Pancreas (tissue), 10 donors: ENCODE measurements around the gene IPO4. TPM values are rescaled to one million over a fixed set of nuclear protein-coding genes. Genes with fewer than 3 reads are reported as not detected.

Experiments
- ATAC-seq, 4 donors: fragments of 200-7000 bp; cut with Tn5 transposase; one replicate each; pipeline versions ENCODE4 v1.8.0 to v1.9.1; 2020; ENCODE audit warnings: mild to moderate bottlenecking in 4 of 4, moderate library complexity in 4 of 4
- DNase-seq, 6 donors: peaks; one replicate each; pipeline ENCODE4 v3.0.0-alpha.2; 2020
- FAIRE-seq: peaks from 2 replicates; lab custom pipeline; 2012; peaks lifted over from hg19 to GRCh38; lab: Jason Lieb, UNC
- H3K27ac ChIP-seq, 4 donors: fragments of 200-600 bp; sonication (generic); 1 replicate in 3 of 4; 2 replicates in 1 of 4; pipeline versions ENCODE4 v1.5.0 to v1.8.0; 2020
- H3K27me3 ChIP-seq, 4 donors: fragments of 200-600 bp; one replicate each; pipeline ENCODE4 v1.8.0; 2021
- H3K36me3 ChIP-seq, 3 donors: fragments of 200-600 bp; sonication (generic) in 1 of 3; one replicate each; pipeline versions ENCODE4 v1.5.0 to v1.8.0; 2020 to 2021
- H3K4me1 ChIP-seq, 3 donors: fragments of 200-600 bp; one replicate each; pipeline ENCODE4 v1.8.0; 2021
- H3K4me3 ChIP-seq, 4 donors: fragments of 200-600 bp; sonication (generic) in 2 of 4; one replicate each; pipeline versions ENCODE4 v1.5.0 to v1.8.0; 2020 to 2021
- H3K9me3 ChIP-seq, 4 donors: fragments of 200-600 bp; one replicate each; pipeline ENCODE4 v1.8.0; 2021
- WGBS, 2 donors: extraction: QIAGEN DNeasy Blood & Tissue Kit; methylation state at CpG; one replicate each; pipeline ENCODE4 v1.1.7; 2013; 5-methylcytosine and 5-hydroxymethylcytosine counted together
- intact Hi-C, 3 donors: fragments of 100-400 bp; cut with DNase I; formaldehyde crosslinking; loops; one replicate each; pipeline versions ENCODE4 v1.11.1 to v1.14.2; 2022
- polyA plus RNA-seq, 2 donors: library from polyadenylated mRNA; stranded (reverse); fragments of 200-250 nt; gene quantifications; one replicate each; pipeline ENCODE4 v1.2.3, GENCODE V29; 2013
- total RNA-seq, 6 donors: library from RNA; stranded (reverse); fragmentation: NEBNext Ultra II Directional in 4 of 6; extraction: Animal tissue kit (Norgen Biotek cat#: 25700) in 4 of 6; gene quantifications; one replicate each; pipeline versions ENCODE4 v1.2.1 to v1.2.4, GENCODE V29; 2021 to 2023
- TF ChIP-seq, protein P1 (sequence below), 4 donors: fragments of 200-600 bp; sonication (generic) in 3 of 4; IDR thresholded peaks; one replicate each; pipeline versions ENCODE4 v1.5.0 to v1.8.0; 2021; ENCODE audit warnings: antibody characterized with exemption in 4 of 4
- donor health status: healthy with polysubstance abuse.
- donor health status: DM: no; HTN: no; CAD: no; lungs with moderate emphysema.
- donor health status: DM: no; HTN: no; CAD: no.
- donor health status: control.
- donor health status: control.
- donor health status: Bipolar disorder and iron deficiency.
- donor health status: DM: yes; HTN: yes; CAD: no.
- donor health status: DM: no; HTN: no; CAD: no.
- donor health status: DM: no; HTN: no; CAD: no.
- donor health status: DM: yes; HTN: yes; CAD: no.

IPO4 gene
- total and polyA plus RNA-seq, 8 donors: 21.3 to 62.0 (median 29.5) TPM

DNA sequence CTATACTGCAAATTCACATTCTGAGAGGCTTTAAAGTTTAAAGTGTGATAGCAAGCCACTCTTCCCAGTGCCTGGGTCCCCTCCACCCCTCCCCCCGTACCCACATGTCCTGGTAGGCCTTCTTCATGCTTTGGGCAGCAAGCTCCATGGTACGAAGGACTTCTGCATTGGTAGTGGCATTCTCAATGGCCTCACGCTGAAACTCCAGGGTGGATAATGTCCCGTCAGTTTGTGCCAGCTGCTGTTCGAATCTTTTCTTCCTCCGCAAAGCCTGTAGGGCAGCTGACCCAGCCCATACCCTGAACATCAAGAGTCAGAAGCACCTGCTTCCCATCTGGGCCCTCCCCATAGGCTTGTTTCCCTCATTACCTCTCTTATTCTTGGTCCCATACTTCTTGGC, 22.7 kb upstream of the IPO4 start:
- H3K9me3 ChIP-seq: no peaks in the 10 kb centered on the region
- peaks cover 0 to 8% (median 5%) of the 10 kb centered on the region in 3 donors for H3K4me1 ChIP-seq
- TF ChIP-seq, protein P1, sequence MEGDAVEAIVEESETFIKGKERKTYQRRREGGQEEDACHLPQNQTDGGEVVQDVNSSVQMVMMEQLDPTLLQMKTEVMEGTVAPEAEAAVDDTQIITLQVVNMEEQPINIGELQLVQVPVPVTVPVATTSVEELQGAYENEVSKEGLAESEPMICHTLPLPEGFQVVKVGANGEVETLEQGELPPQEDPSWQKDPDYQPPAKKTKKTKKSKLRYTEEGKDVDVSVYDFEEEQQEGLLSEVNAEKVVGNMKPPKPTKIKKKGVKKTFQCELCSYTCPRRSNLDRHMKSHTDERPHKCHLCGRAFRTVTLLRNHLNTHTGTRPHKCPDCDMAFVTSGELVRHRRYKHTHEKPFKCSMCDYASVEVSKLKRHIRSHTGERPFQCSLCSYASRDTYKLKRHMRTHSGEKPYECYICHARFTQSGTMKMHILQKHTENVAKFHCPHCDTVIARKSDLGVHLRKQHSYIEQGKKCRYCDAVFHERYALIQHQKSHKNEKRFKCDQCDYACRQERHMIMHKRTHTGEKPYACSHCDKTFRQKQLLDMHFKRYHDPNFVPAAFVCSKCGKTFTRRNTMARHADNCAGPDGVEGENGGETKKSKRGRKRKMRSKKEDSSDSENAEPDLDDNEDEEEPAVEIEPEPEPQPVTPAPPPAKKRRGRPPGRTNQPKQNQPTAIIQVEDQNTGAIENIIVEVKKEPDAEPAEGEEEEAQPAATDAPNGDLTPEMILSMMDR (IDR thresholded peaks at IDR 0.05): no peak
- WGBS, 2 donors: 85 to 95% methylated on average over 6 of the region's 6 CpGs
- H3K27ac ChIP-seq: no peak overlapping the region
- ATAC-seq: no peak
- H3K36me3 ChIP-seq: peaks cover 0 to 13% (median 3%) of the 10 kb centered on the region in 3 donors
- FAIRE-seq: no peak
- H3K4me3 ChIP-seq: no peak overlapping the region
- no peaks in the 10 kb centered on the region for H3K27me3 ChIP-seq
- no peak for DNase-seq
- intact Hi-C loops: no loop called here

DNA sequence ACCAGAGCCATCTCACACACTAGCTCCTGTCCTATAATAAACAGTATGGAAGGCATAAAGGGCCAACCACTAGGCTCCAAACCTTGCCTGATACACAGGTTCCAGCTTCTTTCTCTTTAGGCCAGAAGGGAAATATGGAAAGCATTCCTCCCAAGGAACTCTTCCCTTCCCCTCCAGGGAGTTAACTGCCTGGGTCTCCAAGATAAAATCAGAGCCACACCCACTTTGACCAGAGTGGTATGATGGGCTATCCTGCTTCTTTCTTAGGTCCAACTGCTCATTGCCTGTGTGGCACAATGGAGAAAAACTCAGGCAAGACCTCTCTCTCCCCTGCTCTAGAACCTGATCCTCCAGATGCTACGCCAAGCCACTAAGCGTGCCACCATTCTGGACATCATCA, 19.0 kb upstream of the IPO4 start:
- TF ChIP-seq, protein P1 (IDR thresholded peaks at IDR 0.05): no peak
- peaks cover 0 to 13% (median 3%) of the 10 kb centered on the region in 3 donors for H3K36me3 ChIP-seq
- H3K27me3 ChIP-seq: no peaks in the 10 kb centered on the region
- H3K4me3 ChIP-seq: no peak overlapping the region
- WGBS, 2 donors: 98 to 100% methylated on average over 2 of the region's 2 CpGs
- H3K4me1 ChIP-seq: peaks cover 0 to 3% (median 0%) of the 10 kb centered on the region in 3 donors
- no peak for ATAC-seq
- H3K9me3 ChIP-seq: no peaks in the 10 kb centered on the region
- H3K27ac ChIP-seq: no peak overlapping the region
- intact Hi-C loops: no loop called here
- FAIRE-seq: no peak
- no peak for DNase-seq

DNA sequence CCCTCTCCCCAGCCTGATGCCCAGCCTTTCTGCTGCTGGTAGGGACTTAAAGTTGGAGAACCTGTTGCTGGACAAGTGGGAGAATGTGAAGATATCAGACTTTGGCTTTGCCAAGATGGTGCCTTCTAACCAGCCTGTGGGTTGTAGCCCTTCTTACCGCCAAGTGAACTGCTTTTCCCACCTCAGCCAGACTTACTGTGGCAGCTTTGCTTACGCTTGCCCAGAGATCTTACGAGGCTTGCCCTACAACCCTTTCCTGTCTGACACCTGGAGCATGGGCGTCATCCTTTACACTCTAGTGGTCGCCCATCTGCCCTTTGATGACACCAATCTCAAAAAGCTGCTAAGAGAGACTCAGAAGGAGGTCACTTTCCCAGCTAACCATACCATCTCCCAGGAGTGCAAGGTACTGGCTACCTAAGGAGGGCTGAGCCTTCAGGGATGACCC, 18.5 kb upstream of the IPO4 start:
- peaks cover 0 to 2% (median 0%) of the 10 kb centered on the region in 3 donors for H3K4me1 ChIP-seq
- FAIRE-seq (no peak), ATAC-seq (no peak), DNase-seq (no peak)
- no peaks in the 10 kb centered on the region for H3K9me3 ChIP-seq
- H3K36me3 ChIP-seq: peaks cover 0 to 13% (median 3%) of the 10 kb centered on the region in 3 donors
- TF ChIP-seq, protein P1 (IDR thresholded peaks at IDR 0.05): no peak
- H3K27me3 ChIP-seq: no peaks in the 10 kb centered on the region
- WGBS, 2 donors: 94% methylated on average over 5 of the region's 5 CpGs
- H3K27ac ChIP-seq: no peak overlapping the region
- no peak overlapping the region for H3K4me3 ChIP-seq
- intact Hi-C loops: no loop called here

GRCh38 chr14:24206260-24207103, 17.9 kb upstream of the IPO4 start:
- intact Hi-C loops: no loop called here
- H3K36me3 ChIP-seq: peaks cover 0 to 13% (median 3%) of the 10 kb centered on the region in 3 donors
- no peaks in the 10 kb centered on the region for H3K9me3 ChIP-seq
- H3K4me1 ChIP-seq: no peaks in the 10 kb centered on the region
- ATAC-seq (no peak), FAIRE-seq (no peak), DNase-seq (no peak)
- 89 to 92% methylated on average over 11 of the region's 11 CpGs for WGBS, 2 donors
- no peak overlapping the region for H3K4me3 ChIP-seq
- no peak overlapping the region for H3K27ac ChIP-seq
- TF ChIP-seq, protein P1 (IDR thresholded peaks at IDR 0.05): no peak
- H3K27me3 ChIP-seq: no peaks in the 10 kb centered on the region
